Astrocyte (in vitro differentiated cells and primary cell): ENCODE results near the gene PRSS16. TPM values are rescaled to one million over a fixed set of nuclear protein-coding genes. Genes with fewer than 3 reads are reported as not detected.

Experiments used
- DNase-seq: peaks from one replicate; pipeline ENCODE4 v3.0.0-alpha.2; 2010; ENCODE audit warnings: low read depth
- FAIRE-seq: peaks from 2 replicates; lab custom pipeline; 2011; peaks lifted over from hg19 to GRCh38; lab: Jason Lieb, UNC
- H2AFZ ChIP-seq: 2 replicates; pipeline ENCODE4 v1.6.0; 2012; ENCODE audit warnings: low read depth, low read length, inconsistent platforms
- H3K27ac ChIP-seq: 2 replicates; pipeline ENCODE4 v1.5.1; 2011; ENCODE audit warnings: low read depth, low read length, inconsistent platforms
- H3K27me3 ChIP-seq: 2 replicates; pipeline ENCODE4 v1.6.0; 2011; ENCODE audit warnings: low read length, inconsistent platforms; ENCODE audit not compliant: insufficient read depth
- H3K36me3 ChIP-seq: 2 replicates; pipeline ENCODE4 v1.5.1; 2011; ENCODE audit warnings: low read length, inconsistent platforms; ENCODE audit not compliant: insufficient read depth
- H3K4me1 ChIP-seq: 2 replicates; pipeline ENCODE4 v1.5.1; 2011; ENCODE audit warnings: low read length, inconsistent platforms; ENCODE audit not compliant: insufficient read depth
- H3K4me2 ChIP-seq: 2 replicates; pipeline ENCODE4 v1.6.0; 2012; ENCODE audit warnings: low read length, inconsistent platforms
- H3K4me3 ChIP-seq: 2 replicates; pipeline ENCODE4 v1.5.1; 2011; ENCODE audit warnings: low read depth, mild to moderate bottlenecking, low read length, inconsistent platforms; ENCODE audit not compliant: insufficient read depth
- H3K79me2 ChIP-seq: 2 replicates; pipeline ENCODE4 v1.6.0; 2012; ENCODE audit warnings: mild to moderate bottlenecking, low read length, inconsistent platforms; ENCODE audit not compliant: insufficient read depth
- H3K9ac ChIP-seq: 2 replicates; pipeline ENCODE4 v1.6.0; 2012; ENCODE audit warnings: mild to moderate bottlenecking, low read length, inconsistent platforms
- H3K9me3 ChIP-seq: 2 replicates; pipeline ENCODE4 v1.5.1; 2012; ENCODE audit warnings: low read depth, mild to moderate bottlenecking, low read length, inconsistent platforms; ENCODE audit not compliant: insufficient read depth
- H4K20me1 ChIP-seq: 2 replicates; pipeline ENCODE4 v1.6.0; 2012; ENCODE audit warnings: low read length, inconsistent platforms; ENCODE audit not compliant: insufficient read depth
- H3K27ac Mint-ChIP-seq: one replicate; pipeline ENCODE4 v1.8.0; 2021; ENCODE audit warnings: mild to moderate bottlenecking, mixed read lengths; ENCODE audit not compliant: unreplicated experiment
- H3K27me3 Mint-ChIP-seq: one replicate; pipeline ENCODE4 v1.8.0; 2021; ENCODE audit warnings: low read depth, mixed read lengths; ENCODE audit not compliant: unreplicated experiment
- H3K36me3 Mint-ChIP-seq: one replicate; pipeline ENCODE4 v1.8.0; 2021; ENCODE audit warnings: low read depth, mixed read lengths; ENCODE audit not compliant: unreplicated experiment
- H3K4me1 Mint-ChIP-seq: one replicate; pipeline ENCODE4 v1.8.0; 2021; ENCODE audit warnings: low read depth, mixed read lengths; ENCODE audit not compliant: unreplicated experiment
- H3K4me3 Mint-ChIP-seq: one replicate; pipeline ENCODE4 v1.8.0; 2021; ENCODE audit warnings: mild to moderate bottlenecking, moderate library complexity, mixed read lengths; ENCODE audit not compliant: unreplicated experiment
- H3K9me3 Mint-ChIP-seq: one replicate; pipeline ENCODE4 v1.8.0; 2021; ENCODE audit warnings: mild to moderate bottlenecking, mixed read lengths; ENCODE audit not compliant: unreplicated experiment
- EZH2 ChIP-seq: IDR thresholded peaks from 2 replicates; pipeline ENCODE4 v1.6.1; 2012; ENCODE audit warnings: mild to moderate bottlenecking, low read length, inconsistent platforms; ENCODE audit not compliant: insufficient read depth
- total RNA-seq: library from RNA; stranded (reverse); gene quantifications from 2 replicates; pipeline ENCODE4 v1.2.1, GENCODE V29; 2021
- TF ChIP-seq, protein P1 (sequence below): IDR thresholded peaks from 2 replicates; pipeline ENCODE4 v1.5.1; 2011; ENCODE audit warnings: low read depth, mild to moderate bottlenecking, inconsistent platforms, low read length, moderate library complexity; ENCODE audit not compliant: insufficient read depth

The PRSS16 gene
- total RNA-seq, 1 donor from 2014 or later: 2.3 TPM

DNA sequence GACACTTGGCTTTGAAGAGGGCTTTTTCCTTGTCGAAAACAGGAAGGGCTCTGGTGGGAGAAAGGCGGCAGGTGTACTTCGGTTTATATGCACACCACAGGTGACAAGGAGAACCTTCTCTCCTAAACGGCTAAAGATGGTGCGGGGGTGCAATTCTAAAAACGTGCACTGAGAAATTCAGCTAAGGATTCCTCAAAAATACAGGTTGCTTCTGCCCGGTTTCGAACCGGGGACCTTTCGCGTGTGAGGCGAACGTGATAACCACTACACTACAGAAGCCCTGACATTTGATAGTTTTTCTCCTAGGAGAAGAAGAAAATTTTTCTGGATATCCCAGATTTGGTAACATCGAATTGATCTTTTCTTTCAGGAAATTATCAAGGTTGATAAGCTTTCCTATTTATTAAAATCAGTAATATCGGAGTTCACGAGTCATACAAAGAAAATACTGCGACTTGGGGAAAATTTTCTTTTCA, 32.6 kb downstream of the PRSS16 start:
- no peaks in the 10 kb centered on the region for H3K4me1 Mint-ChIP-seq
- Histone ChIP-seq H3K9ac (peak overlapping the region; percentile 51), H2AFZ (no peak overlapping the region), H3K27ac (no peak overlapping the region), H3K79me2 (no peaks in the 10 kb centered on the region), H3K36me3 (no peaks in the 10 kb centered on the region), H3K4me3 (peak overlapping the region; percentile 55), H3K4me1 (peaks cover 6% of the 10 kb centered on the region), H3K27me3 (peaks cover 33% of the 10 kb centered on the region), H3K9me3 (peaks cover 7% of the 10 kb centered on the region), H4K20me1 (no peaks in the 10 kb centered on the region), H3K4me2 (peak overlapping the region; percentile 87)
- H3K27me3 Mint-ChIP-seq: peaks cover 37% of the 10 kb centered on the region
- peaks cover 6% of the 10 kb centered on the region for H3K9me3 Mint-ChIP-seq
- H3K27ac Mint-ChIP-seq: peak overlapping the region; percentile 80
- TF ChIP-seq EZH2: no peak
- TF ChIP-seq, protein P1, sequence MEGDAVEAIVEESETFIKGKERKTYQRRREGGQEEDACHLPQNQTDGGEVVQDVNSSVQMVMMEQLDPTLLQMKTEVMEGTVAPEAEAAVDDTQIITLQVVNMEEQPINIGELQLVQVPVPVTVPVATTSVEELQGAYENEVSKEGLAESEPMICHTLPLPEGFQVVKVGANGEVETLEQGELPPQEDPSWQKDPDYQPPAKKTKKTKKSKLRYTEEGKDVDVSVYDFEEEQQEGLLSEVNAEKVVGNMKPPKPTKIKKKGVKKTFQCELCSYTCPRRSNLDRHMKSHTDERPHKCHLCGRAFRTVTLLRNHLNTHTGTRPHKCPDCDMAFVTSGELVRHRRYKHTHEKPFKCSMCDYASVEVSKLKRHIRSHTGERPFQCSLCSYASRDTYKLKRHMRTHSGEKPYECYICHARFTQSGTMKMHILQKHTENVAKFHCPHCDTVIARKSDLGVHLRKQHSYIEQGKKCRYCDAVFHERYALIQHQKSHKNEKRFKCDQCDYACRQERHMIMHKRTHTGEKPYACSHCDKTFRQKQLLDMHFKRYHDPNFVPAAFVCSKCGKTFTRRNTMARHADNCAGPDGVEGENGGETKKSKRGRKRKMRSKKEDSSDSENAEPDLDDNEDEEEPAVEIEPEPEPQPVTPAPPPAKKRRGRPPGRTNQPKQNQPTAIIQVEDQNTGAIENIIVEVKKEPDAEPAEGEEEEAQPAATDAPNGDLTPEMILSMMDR: no peak
- FAIRE-seq (peak; percentile 66), DNase-seq (peak; percentile 17)
- peak overlapping the region; percentile 90 for H3K4me3 Mint-ChIP-seq
- no peaks in the 10 kb centered on the region for H3K36me3 Mint-ChIP-seq

DNA sequence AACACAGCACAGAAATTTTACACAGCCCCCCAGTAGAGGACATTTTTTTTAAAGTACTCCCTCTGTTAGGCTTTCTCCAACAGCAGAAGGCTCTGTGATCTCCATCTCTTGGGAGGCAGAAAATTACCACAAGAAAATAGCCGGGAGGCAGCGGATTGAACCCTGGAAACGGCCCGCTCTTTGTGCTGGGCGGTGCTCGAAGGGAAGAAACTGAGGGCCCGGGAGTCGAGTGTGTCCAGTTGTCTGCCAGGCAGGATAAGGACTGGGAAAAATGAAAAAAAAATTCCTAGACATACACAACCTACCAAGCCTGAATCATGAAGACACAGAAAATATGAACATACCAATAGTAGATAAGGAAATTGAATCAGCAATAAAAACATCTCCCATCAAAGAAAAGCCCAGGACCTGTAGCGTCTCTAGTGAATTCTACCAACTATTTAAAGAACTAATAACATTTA, 33.1 kb downstream of the PRSS16 start:
- H4K20me1 ChIP-seq: no peaks in the 10 kb centered on the region
- Mint-ChIP-seq H3K27ac (peak overlapping the region; percentile 80), H3K27me3 (peaks cover 40% of the 10 kb centered on the region), H3K4me3 (peak overlapping the region; percentile 90), H3K9me3 (peaks cover 6% of the 10 kb centered on the region), H3K36me3 (no peaks in the 10 kb centered on the region), H3K4me1 (no peaks in the 10 kb centered on the region)
- TF ChIP-seq EZH2: no peak
- TF ChIP-seq, protein P1: no peak
- H3K4me1 ChIP-seq: peaks cover 6% of the 10 kb centered on the region
- H3K79me2 ChIP-seq: no peaks in the 10 kb centered on the region
- H3K9me3 ChIP-seq: peaks cover 7% of the 10 kb centered on the region
- DNase-seq: no peak
- peak overlapping the region; percentile 55 for H3K4me3 ChIP-seq
- H3K27me3 ChIP-seq: peaks cover 35% of the 10 kb centered on the region
- no peak for FAIRE-seq
- peak overlapping the region; percentile 51 for H3K9ac ChIP-seq
- no peak overlapping the region for H3K27ac ChIP-seq
- no peak overlapping the region for H2AFZ ChIP-seq
- peak overlapping the region; percentile 87 for H3K4me2 ChIP-seq
- H3K36me3 ChIP-seq: no peaks in the 10 kb centered on the region

DNA sequence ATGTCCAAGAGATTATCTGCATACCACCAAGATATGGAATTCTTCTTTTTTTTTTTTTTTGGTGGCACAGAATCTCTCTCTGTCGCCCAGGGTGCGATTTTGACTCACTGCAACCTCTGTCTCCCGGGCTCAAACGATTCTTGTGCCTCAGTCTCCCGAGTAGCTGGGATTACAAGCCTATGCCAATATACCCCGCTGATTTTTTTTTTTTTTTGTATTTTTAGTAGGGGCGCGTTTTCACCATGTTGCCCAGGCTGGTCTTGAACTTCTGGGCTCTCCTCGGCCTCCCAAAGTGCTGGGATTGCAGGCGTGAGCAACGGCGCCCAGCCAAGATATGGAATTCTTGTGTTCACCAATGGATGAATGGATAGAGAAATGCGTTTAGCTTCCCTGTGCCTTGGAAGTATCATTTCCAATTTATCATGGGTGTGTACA, 33.6 kb downstream of the PRSS16 start:
- Mint-ChIP-seq H3K36me3 (no peaks in the 10 kb centered on the region), H3K4me1 (no peaks in the 10 kb centered on the region), H3K27me3 (peaks cover 44% of the 10 kb centered on the region), H3K9me3 (peaks cover 6% of the 10 kb centered on the region), H3K4me3 (peak overlapping the region; percentile 90), H3K27ac (peak overlapping the region; percentile 80)
- H3K9me3 ChIP-seq: peaks cover 7% of the 10 kb centered on the region
- no peak for TF ChIP-seq EZH2
- TF ChIP-seq, protein P1: no peak
- no peak for DNase-seq
- no peak for FAIRE-seq
- no peak overlapping the region for H2AFZ ChIP-seq
- no peak overlapping the region for H3K9ac ChIP-seq
- no peak overlapping the region for H3K4me3 ChIP-seq
- H3K4me2 ChIP-seq: peak overlapping the region; percentile 87
- H3K27ac ChIP-seq: no peak overlapping the region
- no peaks in the 10 kb centered on the region for H3K36me3 ChIP-seq
- H3K4me1 ChIP-seq: peaks cover 6% of the 10 kb centered on the region
- H4K20me1 ChIP-seq: no peaks in the 10 kb centered on the region
- H3K27me3 ChIP-seq: peaks cover 38% of the 10 kb centered on the region
- H3K79me2 ChIP-seq: no peaks in the 10 kb centered on the region
